Adipocyte (in vitro differentiated cells): ENCODE results near the gene THY1.

Experiments used
- DNase-seq: peaks from one replicate; pipeline ENCODE4 v3.0.0-alpha.2; 2015; ENCODE audit warnings: low read depth
- H3K27me3 ChIP-seq: replicated peaks from 2 replicates; pipeline ENCODE4 v1.7.0; 2013; ENCODE audit warnings: mild to moderate bottlenecking, low read length, moderate library complexity; ENCODE audit not compliant: control insufficient read depth, insufficient read depth
- H3K36me3 ChIP-seq: 2 replicates; pipeline ENCODE4 v1.7.0; 2013; ENCODE audit warnings: low read length, mild to moderate bottlenecking, moderate library complexity; ENCODE audit not compliant: control insufficient read depth, insufficient read depth, severe bottlenecking
- H3K4me1 ChIP-seq: 2 replicates; pipeline ENCODE4 v1.7.0; 2013; ENCODE audit warnings: mild to moderate bottlenecking, low read length, moderate library complexity; ENCODE audit not compliant: control insufficient read depth, insufficient read depth
- H3K4me3 ChIP-seq: 2 replicates; pipeline ENCODE4 v1.7.0; 2013; ENCODE audit warnings: mild to moderate bottlenecking, low read length, moderate library complexity
- H3K9ac ChIP-seq: 2 replicates; pipeline ENCODE4 v1.7.0; 2013; ENCODE audit warnings: mild to moderate bottlenecking, low read length, moderate library complexity
- H3K9me3 ChIP-seq: 2 replicates; pipeline ENCODE4 v1.7.0; 2013; ENCODE audit warnings: mild to moderate bottlenecking, low read length, moderate library complexity; ENCODE audit not compliant: control insufficient read depth

Gene THY1

GRCh38 chr11:119422809-119423508, at the start of gene THY1:
TSS of gene THY1 (minus strand) at chr11:119423172. CDS start at chr11:119420905, 2,267 bp downstream.
- H3K4me3 ChIP-seq: peak within 1 kb of the TSS; percentile 85
- peak; percentile 82 for DNase-seq
- peaks cover 25% of the 10 kb centered on the region for H3K36me3 ChIP-seq
- no peaks in the 10 kb centered on the region for H3K27me3 ChIP-seq
- peaks cover 48% of the 10 kb centered on the region for H3K4me1 ChIP-seq
- no peaks in the 10 kb centered on the region for H3K9me3 ChIP-seq
- H3K9ac ChIP-seq: peak within 1 kb of the TSS; percentile 95

GRCh38 chr11:119472186-119472855, 49.3 kb upstream of the THY1 start:
- H3K9ac ChIP-seq: peak overlapping the region; percentile 86
- H3K9me3 ChIP-seq: peaks cover 4% of the 10 kb centered on the region
- H3K36me3 ChIP-seq: no peaks in the 10 kb centered on the region
- H3K4me1 ChIP-seq: peaks cover 52% of the 10 kb centered on the region
- no peak for DNase-seq
- no peak overlapping the region for H3K4me3 ChIP-seq
- no peaks in the 10 kb centered on the region for H3K27me3 ChIP-seq

GRCh38 chr11:119471329-119471728, 48.4 kb upstream of the THY1 start:
- Histone ChIP-seq H3K9ac (peak overlapping the region; percentile 86), H3K36me3 (no peaks in the 10 kb centered on the region), H3K27me3 (no peaks in the 10 kb centered on the region), H3K4me3 (peak overlapping the region; percentile 60), H3K4me1 (peaks cover 52% of the 10 kb centered on the region), H3K9me3 (peaks cover 12% of the 10 kb centered on the region)
- DNase-seq: no peak

- peaks cover 50% of the 10 kb centered on the region for H3K4me1 ChIP-seq
- peaks cover 18% of the 10 kb centered on the region for H3K9me3 ChIP-seq
- H3K36me3 ChIP-seq: no peaks in the 10 kb centered on the region
- peak overlapping the region; percentile 86 for H3K9ac ChIP-seq
- peak overlapping the region; percentile 60 for H3K4me3 ChIP-seq
- H3K27me3 ChIP-seq: no peaks in the 10 kb centered on the region
- peak; percentile 87 for DNase-seq
These were observed 47.6 kb upstream of the THY1 start for GRCh38 chr11:119470317-119471291.

- Histone ChIP-seq H3K9me3 (peaks cover 22% of the 10 kb centered on the region), H3K4me1 (peaks cover 40% of the 10 kb centered on the region), H3K9ac (peak overlapping the region; percentile 65), H3K4me3 (no peak overlapping the region), H3K36me3 (no peaks in the 10 kb centered on the region), H3K27me3 (no peaks in the 10 kb centered on the region)
- no peak for DNase-seq
These were observed 46.5 kb upstream of the THY1 start for GRCh38 chr11:119469506-119469905.

- H3K4me1 ChIP-seq: peaks cover 40% of the 10 kb centered on the region
- DNase-seq: no peak
These were observed 45.5 kb upstream of the THY1 start for GRCh38 chr11:119468511-119468910.

GRCh38 chr11:119461229-119461963, 38.4 kb upstream of the THY1 start:
- H3K36me3 ChIP-seq: no peaks in the 10 kb centered on the region
- peak overlapping the region; percentile 77 for H3K9ac ChIP-seq
- no peaks in the 10 kb centered on the region for H3K27me3 ChIP-seq
- H3K4me3 ChIP-seq: peak overlapping the region; percentile 22
- DNase-seq: no peak
- H3K9me3 ChIP-seq: peaks cover 11% of the 10 kb centered on the region
- peaks cover 32% of the 10 kb centered on the region for H3K4me1 ChIP-seq

More at GRCh38 chr11:119468511-119468910, 45.5 kb upstream of the THY1 start:
- Histone ChIP-seq H3K36me3 (no peaks in the 10 kb centered on the region), H3K4me3 (no peak overlapping the region), H3K27me3 (no peaks in the 10 kb centered on the region), H3K9ac (peak overlapping the region; percentile 7), H3K9me3 (peaks cover 22% of the 10 kb centered on the region)

- peaks cover 32% of the 10 kb centered on the region for H3K4me1 ChIP-seq
- H3K9ac ChIP-seq: peak overlapping the region; percentile 77
- peaks cover 5% of the 10 kb centered on the region for H3K9me3 ChIP-seq
- H3K27me3 ChIP-seq: no peaks in the 10 kb centered on the region
- H3K36me3 ChIP-seq: no peaks in the 10 kb centered on the region
- H3K4me3 ChIP-seq: peak overlapping the region; percentile 22
- DNase-seq: peak; percentile 72
These were observed 37.6 kb upstream of the THY1 start for GRCh38 chr11:119460582-119460981.

- H3K4me1 ChIP-seq: peaks cover 32% of the 10 kb centered on the region
These were observed 37.1 kb upstream of the THY1 start for GRCh38 chr11:119460097-119460496.

GRCh38 chr11:119459293-119459976, 36.5 kb upstream of the THY1 start:
- peaks cover 32% of the 10 kb centered on the region for H3K4me1 ChIP-seq
- H3K9ac ChIP-seq: peak overlapping the region; percentile 77
- H3K9me3 ChIP-seq: no peaks in the 10 kb centered on the region
- no peaks in the 10 kb centered on the region for H3K36me3 ChIP-seq
- H3K4me3 ChIP-seq: no peak overlapping the region
- H3K27me3 ChIP-seq: no peaks in the 10 kb centered on the region
- no peak for DNase-seq

More at GRCh38 chr11:119460097-119460496, 37.1 kb upstream of the THY1 start:
- Histone ChIP-seq H3K4me3 (peak overlapping the region; percentile 25), H3K36me3 (no peaks in the 10 kb centered on the region), H3K9ac (peak overlapping the region; percentile 77), H3K9me3 (peaks cover 4% of the 10 kb centered on the region), H3K27me3 (no peaks in the 10 kb centered on the region)
- DNase-seq: no peak
